Esophagus (tissue), 2 donors: ENCODE results near the gene KHNYN. TPM values are rescaled to one million over a fixed set of nuclear protein-coding genes. Genes with fewer than 3 reads are reported as not detected.

Experiments
- H3K27ac ChIP-seq, 2 donors: one replicate each; pipeline ENCODE4 v1.5.1; 2013; ENCODE audit warnings: low read depth in 2 of 2, mild to moderate bottlenecking in 2 of 2, inconsistent platforms in 1 of 2, low read length in 1 of 2, moderate library complexity in 1 of 2
- H3K27me3 ChIP-seq, 2 donors: one replicate each; pipeline ENCODE4 v1.6.1; 2013; ENCODE audit warnings: low read length in 2 of 2, control low read depth in 1 of 2, mild to moderate bottlenecking in 1 of 2; ENCODE audit not compliant: insufficient read depth in 2 of 2, control insufficient read depth in 1 of 2
- H3K36me3 ChIP-seq, 2 donors: one replicate each; pipeline ENCODE4 v1.6.1; 2013; ENCODE audit warnings: low read length in 1 of 2; ENCODE audit not compliant: control insufficient read depth in 2 of 2, insufficient read depth in 2 of 2
- H3K4me1 ChIP-seq, 2 donors: one replicate each; pipeline ENCODE4 v1.6.1; 2013; ENCODE audit warnings: low read length in 1 of 2; ENCODE audit not compliant: control insufficient read depth in 2 of 2, insufficient read depth in 2 of 2
- H3K4me3 ChIP-seq, 2 donors: one replicate each; pipeline ENCODE4 v1.5.1; 2013; ENCODE audit warnings: low read length in 2 of 2, mild to moderate bottlenecking in 2 of 2, low read depth in 1 of 2, moderate library complexity in 1 of 2
- H3K9me3 ChIP-seq, 2 donors: one replicate each; pipeline ENCODE4 v1.6.1; 2013; ENCODE audit warnings: mild to moderate bottlenecking in 2 of 2, low read depth in 1 of 2, low read length in 1 of 2, moderate library complexity in 1 of 2; ENCODE audit not compliant: control insufficient read depth in 2 of 2, insufficient read depth in 1 of 2
- WGBS, 2 donors: extraction: QIAGEN DNeasy Blood & Tissue Kit; methylation state at CpG; one replicate each; pipeline ENCODE4 v1.1.7; 2013; 5-methylcytosine and 5-hydroxymethylcytosine counted together
- polyA plus RNA-seq, 2 donors: library from polyadenylated mRNA; stranded (reverse); fragments of 200-250 nt; gene quantifications; one replicate each; pipeline ENCODE4 v1.2.3, GENCODE V29; 2013
- donor health status: healthy with polysubstance abuse.
- donor health status: Bipolar disorder and iron deficiency.

The KHNYN gene
- polyA plus RNA-seq, 2 donors: 20.8 to 24.4 TPM

DNA sequence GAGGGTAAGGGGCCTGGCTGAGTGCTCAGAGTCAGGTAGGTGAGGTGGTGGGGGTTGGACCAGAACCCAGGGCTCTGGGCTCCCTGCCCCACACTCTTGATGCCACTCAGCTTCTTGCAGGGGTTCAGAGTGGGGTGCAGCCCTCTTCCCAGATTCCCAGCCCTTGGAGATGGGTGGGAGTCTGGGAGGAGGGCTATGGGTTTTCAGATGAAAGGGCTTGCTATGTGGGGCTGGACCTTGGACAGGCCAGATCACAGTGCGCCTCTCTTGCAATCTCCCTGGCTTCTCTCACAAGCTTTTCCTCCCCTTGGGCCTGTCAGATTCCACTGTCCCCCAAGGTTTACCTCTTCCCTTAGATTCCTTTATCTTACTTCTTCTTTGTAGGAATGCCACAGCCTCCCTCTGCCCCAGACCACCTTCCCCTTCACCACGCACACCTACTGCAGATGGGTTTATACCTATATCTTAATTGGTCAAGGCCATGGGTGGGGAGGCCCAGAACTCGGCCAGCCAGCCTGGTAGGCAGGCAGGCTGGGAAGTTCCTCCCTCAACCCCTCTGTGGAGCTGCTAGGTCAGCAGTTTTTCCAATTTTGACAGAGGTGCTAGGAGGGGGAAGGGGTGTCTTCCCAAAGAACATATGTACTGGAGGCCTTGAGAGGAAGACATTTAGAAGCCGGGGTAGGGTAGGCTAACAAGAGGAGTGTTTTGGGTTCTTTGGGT is 29.6 kb upstream of the KHNYN start:
- peak overlapping the region; percentile 58 to 90 for H3K27ac ChIP-seq
- no peaks in the 10 kb centered on the region for H3K9me3 ChIP-seq
- WGBS, 2 donors: 53 to 56% methylated on average over 4 of the region's 4 CpGs
- H3K36me3 ChIP-seq: no peaks in the 10 kb centered on the region
- H3K27me3 ChIP-seq: no peaks in the 10 kb centered on the region
- H3K4me3 ChIP-seq: peak overlapping the region; percentile 54 to 66
- peaks cover 15 to 30% of the 10 kb centered on the region in 2 donors for H3K4me1 ChIP-seq

DNA sequence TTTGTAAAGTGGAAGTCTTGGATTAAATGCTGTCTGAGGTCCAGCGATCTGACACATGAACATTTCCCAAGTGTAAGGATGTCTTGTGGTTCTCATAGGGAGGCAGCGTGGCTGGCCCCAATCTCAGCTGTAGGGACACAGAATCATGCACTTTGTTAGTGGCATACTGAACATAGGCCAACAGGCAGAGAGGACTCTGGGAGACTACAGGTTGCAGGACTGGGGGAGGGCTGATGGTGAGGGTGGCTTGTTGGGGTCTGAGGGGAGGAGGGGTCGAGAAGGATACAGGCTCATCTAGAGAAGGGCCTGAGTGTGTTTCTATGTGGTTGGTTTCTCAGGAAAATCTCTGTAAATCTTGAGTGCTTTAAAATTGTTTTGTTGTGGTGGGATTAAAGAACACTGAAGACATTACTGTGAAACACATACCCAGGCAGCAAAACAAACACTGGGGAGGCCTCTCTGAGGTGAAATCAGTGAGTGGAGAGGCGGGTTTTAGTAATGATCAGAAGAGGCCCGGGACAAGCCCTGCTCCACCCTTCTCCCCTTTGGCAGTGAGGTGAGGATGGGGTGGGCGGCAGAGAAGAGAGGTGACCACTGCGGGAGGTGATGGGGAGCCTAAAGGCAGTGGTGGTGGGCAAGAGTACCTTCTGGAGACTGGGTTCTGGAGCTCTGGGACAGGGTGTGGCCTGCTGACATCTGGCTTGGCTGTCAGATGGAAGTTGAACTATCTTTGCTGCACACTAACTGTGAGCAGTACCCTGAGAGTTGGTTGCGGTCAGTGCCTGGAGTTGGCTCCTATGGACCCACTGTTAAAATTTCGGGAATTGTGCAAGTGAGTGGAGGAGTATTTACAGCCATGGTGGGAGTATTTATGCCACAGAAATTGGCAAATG is 27.7 kb upstream of the KHNYN start:
- no peaks in the 10 kb centered on the region for H3K27me3 ChIP-seq
- peaks cover 15 to 25% of the 10 kb centered on the region in 2 donors for H3K4me1 ChIP-seq
- no peak overlapping the region for H3K4me3 ChIP-seq
- H3K9me3 ChIP-seq: no peaks in the 10 kb centered on the region
- peak overlapping the region in 1 of 2 donors; percentile 3 for H3K27ac ChIP-seq
- H3K36me3 ChIP-seq: no peaks in the 10 kb centered on the region
- 51 to 55% methylated on average over 9 of the region's 9 CpGs for WGBS, 2 donors

DNA sequence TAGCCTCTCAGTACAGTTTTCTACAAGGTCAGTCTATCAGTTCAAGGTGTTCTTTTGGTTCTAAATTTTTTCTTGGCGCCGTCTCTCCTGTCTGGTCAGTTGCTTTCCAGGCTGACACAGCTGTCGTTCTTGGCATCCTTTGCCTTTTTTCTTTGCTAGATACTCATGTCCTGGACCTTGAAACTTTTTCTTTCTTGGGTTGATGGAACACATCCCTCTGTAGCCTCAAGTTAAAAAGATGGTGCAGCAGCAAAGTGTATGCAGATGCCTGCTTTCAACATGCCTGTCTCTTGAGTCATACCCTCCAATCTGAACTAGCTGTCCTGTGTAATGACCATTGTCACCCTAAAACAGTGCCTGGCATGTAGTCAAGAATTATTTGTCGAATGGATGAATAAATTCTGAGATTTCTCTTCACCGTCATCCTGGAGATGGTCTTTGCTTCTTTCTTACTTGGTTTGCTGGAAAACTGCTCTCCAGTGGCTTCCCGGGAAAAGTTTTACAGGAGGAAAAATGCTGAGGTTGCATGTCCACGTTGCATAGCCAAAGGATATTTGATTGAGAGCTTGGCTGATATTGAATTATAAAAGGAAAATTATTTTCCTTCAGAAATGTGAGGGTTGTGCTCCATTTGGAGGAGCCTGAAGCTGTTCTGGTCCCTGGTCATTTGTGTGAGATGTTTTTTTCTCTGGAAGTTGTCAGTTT is 26.3 kb upstream of the KHNYN start:
- Histone ChIP-seq H3K36me3 (peaks cover 4 to 7% of the 10 kb centered on the region in 2 donors), H3K9me3 (no peaks in the 10 kb centered on the region), H3K4me1 (peaks cover 5 to 13% of the 10 kb centered on the region in 2 donors), H3K27ac (no peak overlapping the region), H3K27me3 (no peaks in the 10 kb centered on the region), H3K4me3 (no peak overlapping the region)
- whole genome bisulfite sequencing, 2 donors: 51 to 55% methylated on average over 7 of the region's 7 CpGs

DNA sequence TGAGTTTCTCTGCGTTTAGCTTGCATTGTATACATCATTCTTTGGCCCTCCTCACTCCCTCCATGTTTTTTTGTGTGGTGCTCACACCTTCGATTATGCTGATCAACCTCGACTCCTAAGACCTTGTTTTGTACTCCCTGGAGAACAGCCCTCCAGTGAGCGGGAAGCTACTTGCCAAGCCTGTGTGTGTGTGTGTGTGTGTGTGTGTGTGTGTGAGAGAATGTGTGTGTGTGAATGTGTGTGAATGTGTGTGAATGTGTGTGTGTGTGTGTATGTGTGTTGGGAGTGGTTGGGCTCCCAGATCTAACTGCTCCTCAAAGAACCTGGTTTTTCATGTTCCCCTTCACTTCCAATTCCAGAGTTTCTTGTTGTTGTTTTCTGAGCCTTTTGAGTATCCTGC is 24.9 kb upstream of the KHNYN start:
- no peaks in the 10 kb centered on the region for H3K9me3 ChIP-seq
- H3K4me3 ChIP-seq: no peak overlapping the region
- WGBS, 2 donors: 65 to 71% methylated on average over 4 of the region's 4 CpGs
- H3K27me3 ChIP-seq: no peaks in the 10 kb centered on the region
- H3K36me3 ChIP-seq: peaks cover 4 to 13% of the 10 kb centered on the region in 2 donors
- H3K27ac ChIP-seq: no peak overlapping the region
- peaks cover 4 to 7% of the 10 kb centered on the region in 2 donors for H3K4me1 ChIP-seq

DNA sequence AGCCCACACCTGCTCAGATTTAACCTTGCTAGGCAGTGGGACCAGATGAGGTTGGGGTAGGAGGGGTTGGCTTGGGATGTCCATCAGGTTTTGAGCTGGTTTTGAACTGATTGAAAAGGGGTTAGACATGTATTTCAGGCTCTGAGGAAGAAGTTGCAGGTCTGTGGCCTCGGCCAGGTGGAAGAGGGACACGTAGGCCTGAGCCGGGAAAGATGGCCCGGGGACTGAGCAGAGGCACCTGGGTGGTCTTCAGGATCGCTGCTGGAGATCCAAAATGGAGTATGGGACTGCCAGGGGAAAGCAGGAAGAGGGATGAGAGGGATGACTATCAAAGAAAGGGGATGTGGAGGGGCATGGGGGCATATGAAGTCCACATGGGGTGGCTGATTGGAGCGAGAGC is 23.3 kb upstream of the KHNYN start:
- no peaks in the 10 kb centered on the region for H3K27me3 ChIP-seq
- no peaks in the 10 kb centered on the region for H3K9me3 ChIP-seq
- H3K36me3 ChIP-seq: peaks cover 4 to 19% of the 10 kb centered on the region in 2 donors
- H3K4me3 ChIP-seq: no peak overlapping the region
- no peak overlapping the region for H3K27ac ChIP-seq
- 91% methylated on average over 6 of the region's 6 CpGs for WGBS, 2 donors
- H3K4me1 ChIP-seq: peaks cover 0 to 2% of the 10 kb centered on the region in 2 donors

DNA sequence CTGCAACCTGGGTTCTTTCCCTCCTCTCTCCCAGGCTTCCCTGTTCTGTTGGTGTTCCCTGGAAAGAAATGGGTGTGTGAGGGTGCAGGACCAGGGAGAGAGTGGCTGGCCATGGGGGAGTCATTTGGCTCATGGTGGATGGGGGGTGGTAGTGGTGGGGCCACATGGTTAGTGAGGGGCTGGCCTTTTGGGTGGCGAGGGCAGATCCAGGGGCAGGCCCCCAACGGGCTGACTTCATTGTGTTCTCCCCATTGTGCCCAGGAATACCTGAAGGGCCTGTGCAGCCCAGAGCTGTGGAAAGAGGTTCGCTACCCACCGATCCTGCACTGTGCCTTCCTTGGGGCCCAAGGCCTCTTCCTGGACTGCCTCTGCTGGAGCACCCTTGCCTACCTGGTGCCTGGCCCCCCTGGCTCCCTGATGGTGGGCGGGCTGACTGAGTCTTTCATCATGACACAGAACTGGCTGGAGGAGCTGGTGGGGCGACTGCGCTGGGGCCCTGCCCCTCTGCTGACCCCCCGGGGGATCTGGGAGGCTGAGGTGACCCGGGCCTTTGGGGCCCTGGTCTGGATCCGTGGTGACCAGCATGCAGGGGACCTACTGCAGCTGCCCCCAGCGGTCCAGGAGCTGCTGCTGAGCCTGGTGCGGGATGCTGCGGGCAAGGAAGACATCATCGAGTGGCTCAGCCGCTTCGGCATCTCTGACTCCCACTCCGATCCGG is 22.0 kb upstream of the KHNYN start:
- no peaks in the 10 kb centered on the region for H3K27me3 ChIP-seq
- 91% methylated on average over 18 of the region's 18 CpGs for WGBS, 2 donors
- H3K36me3 ChIP-seq: peaks cover 4 to 21% of the 10 kb centered on the region in 2 donors
- H3K9me3 ChIP-seq: no peaks in the 10 kb centered on the region
- no peaks in the 10 kb centered on the region for H3K4me1 ChIP-seq
- no peak overlapping the region for H3K4me3 ChIP-seq
- H3K27ac ChIP-seq: no peak overlapping the region

DNA sequence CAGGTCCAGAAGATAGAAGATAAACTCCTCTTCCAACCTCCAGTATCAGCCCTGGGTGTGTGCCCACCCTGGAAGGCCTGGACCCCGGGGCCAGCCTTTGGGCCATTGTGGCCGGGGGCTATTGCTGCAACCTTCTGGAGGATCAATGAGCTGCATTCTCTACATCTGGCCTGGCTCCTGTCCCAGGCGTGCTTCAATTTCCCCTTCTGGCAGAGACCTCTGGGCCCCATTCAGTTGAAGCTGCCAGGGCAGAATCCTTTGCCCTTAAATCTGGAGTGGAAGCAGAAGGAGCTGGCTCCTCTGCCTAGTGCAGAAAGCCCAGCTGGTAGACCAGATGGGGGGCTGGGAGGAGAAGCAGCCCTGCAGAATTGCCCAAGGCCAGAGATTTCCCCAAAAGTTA is 21.0 kb upstream of the KHNYN start:
- WGBS, 2 donors: 54 to 67% methylated on average over 3 of the region's 3 CpGs
- Histone ChIP-seq H3K27me3 (no peaks in the 10 kb centered on the region), H3K27ac (no peak overlapping the region), H3K36me3 (peaks cover 4 to 25% of the 10 kb centered on the region in 2 donors), H3K9me3 (no peaks in the 10 kb centered on the region), H3K4me1 (no peaks in the 10 kb centered on the region), H3K4me3 (no peak overlapping the region)

DNA sequence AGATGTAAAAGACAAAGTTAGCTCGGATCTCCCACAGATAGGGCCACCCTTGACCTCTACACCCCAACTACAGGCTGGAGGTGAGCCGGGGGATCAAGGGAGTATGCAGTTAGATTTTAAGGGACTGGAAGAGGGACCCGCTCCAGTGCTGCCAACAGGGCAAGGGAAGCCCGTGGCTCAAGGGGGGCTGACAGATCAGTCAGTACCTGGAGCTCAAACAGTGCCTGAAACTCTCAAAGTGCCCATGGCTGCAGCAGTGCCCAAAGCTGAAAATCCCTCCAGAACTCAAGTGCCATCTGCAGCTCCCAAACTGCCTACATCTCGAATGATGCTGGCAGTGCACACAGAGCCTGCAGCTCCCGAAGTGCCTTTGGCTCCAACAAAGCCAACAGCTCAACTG is 20.6 kb upstream of the KHNYN start:
- 74 to 85% methylated on average over 6 of the region's 6 CpGs for WGBS, 2 donors
- Histone ChIP-seq H3K9me3 (no peaks in the 10 kb centered on the region), H3K4me3 (no peak overlapping the region), H3K4me1 (no peaks in the 10 kb centered on the region), H3K27ac (no peak overlapping the region), H3K27me3 (no peaks in the 10 kb centered on the region), H3K36me3 (peaks cover 4 to 25% of the 10 kb centered on the region in 2 donors)

DNA sequence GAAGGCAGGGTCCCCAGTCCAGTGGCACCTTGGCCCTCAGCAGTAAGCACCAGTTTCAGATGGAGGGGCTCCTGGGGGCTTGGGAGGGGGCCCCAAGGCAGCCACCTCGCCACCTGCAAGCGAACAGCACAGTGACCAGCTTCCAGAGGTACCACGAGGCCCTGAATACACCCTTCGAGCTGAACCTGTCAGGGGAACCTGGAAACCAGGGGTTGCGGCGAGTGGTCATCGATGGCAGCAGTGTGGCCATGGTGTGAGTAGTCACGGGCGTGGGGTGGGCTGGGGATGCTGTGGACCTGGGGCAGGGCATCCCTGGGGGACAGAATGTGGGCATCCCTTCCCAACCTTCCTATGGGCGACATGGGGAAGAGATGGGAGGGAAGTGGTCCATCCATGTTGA is 19.8 kb upstream of the KHNYN start:
- Histone ChIP-seq H3K36me3 (peaks cover 4 to 31% of the 10 kb centered on the region in 2 donors), H3K27ac (no peak overlapping the region), H3K27me3 (no peaks in the 10 kb centered on the region), H3K4me1 (no peaks in the 10 kb centered on the region), H3K9me3 (no peaks in the 10 kb centered on the region), H3K4me3 (no peak overlapping the region)
- 91 to 92% methylated on average over 10 of the region's 10 CpGs for WGBS, 2 donors
